HepG2 (cell line): ENCODE results near the gene PCNX4. TPM values are rescaled to one million over a fixed set of nuclear protein-coding genes. Genes with fewer than 3 reads are reported as not detected.

Source experiments
- ATAC-seq: fragments of 200-7000 bp; cut with Tn5 transposase; 3 replicates; pipeline ENCODE4 v1.9.1; 2020; ENCODE audit warnings: mild to moderate bottlenecking, moderate library complexity
- BruUV-seq: library from RNA; stranded (reverse); fragments of 400-500 nt; replicated peaks from 2 replicates; lab custom pipeline; 2021; lab: Mats Ljungman, UMichigan
- CTCF ChIA-PET: fragments of 300-600 bp; formaldehyde crosslinking; extraction: SDS; loops from one replicate; lab custom pipeline; 2021; ENCODE audit warnings: low total read pairs, inconsistent platforms, low intra/inter-chr PET ratio; lab: Yijun Ruan, JAX
- POLR2A ChIA-PET: fragments of 350-600 bp; sonication (Branson Sonifier 250); formaldehyde crosslinking; loops from one replicate; lab custom pipeline; 2020; ENCODE audit warnings: antibody characterized with exemption, inconsistent platforms; lab: Yijun Ruan, JAX
- DNase-seq: peaks from one replicate; pipeline ENCODE4 v3.0.0-alpha.2; 2015; ENCODE audit warnings: low spot score
- FAIRE-seq: peaks from 3 replicates; lab custom pipeline; 2011; peaks lifted over from hg19 to GRCh38; lab: Jason Lieb, UNC
- H2AFZ ChIP-seq: one replicate; pipeline ENCODE4 v1.6.1; 2011; ENCODE audit warnings: low read length, inconsistent platforms
- H3K27ac ChIP-seq: fragments of 300-600 bp; 3 replicates; pipeline ENCODE4 v1.8.0; 2011; ENCODE audit warnings: mixed run types, mild to moderate bottlenecking, mixed read lengths, low read length, inconsistent platforms; ENCODE audit not compliant: insufficient read depth; ENCODE audit errors: extremely low read length
- H3K27me3 ChIP-seq, 2 experiments: fragments of 200-600 bp in 1 of 2; 2 replicates in 1 of 2; 3 replicates in 1 of 2; pipeline versions ENCODE4 v1.6.0 to v1.8.0; 2011; ENCODE audit warnings: low read length in 2 of 2, mild to moderate bottlenecking in 2 of 2, moderate library complexity in 2 of 2, inconsistent platforms in 1 of 2; ENCODE audit not compliant: insufficient read depth in 2 of 2, control insufficient read depth in 1 of 2
- H3K36me3 ChIP-seq, 2 experiments: fragments of 200-600 bp in 1 of 2; replicated peaks in 1 of 2; 2 replicates in 1 of 2; 3 replicates in 1 of 2; pipeline versions ENCODE4 v1.5.1 to v1.8.0; 2011; ENCODE audit warnings: low read length in 2 of 2, inconsistent platforms in 1 of 2; ENCODE audit not compliant: insufficient read depth in 2 of 2, control insufficient read depth in 1 of 2
- H3K4me1 ChIP-seq: 2 replicates; pipeline ENCODE4 v1.5.1; 2012; ENCODE audit warnings: low read length, inconsistent platforms; ENCODE audit not compliant: insufficient read depth
- H3K4me2 ChIP-seq: 2 replicates; pipeline ENCODE4 v1.6.0; 2011; ENCODE audit warnings: low read depth, low read length, inconsistent platforms
- H3K4me3 ChIP-seq, 3 experiments: fragments of 200-600 bp in 1 of 3; sonication (generic), shearing (Covaris generic) in 1 of 3; replicated peaks in 1 of 3; 2 replicates each; pipeline ENCODE4 v1.5.1; 2011 to 2016; ENCODE audit warnings: low read length in 3 of 3, inconsistent platforms in 2 of 3, low read depth in 2 of 3, mild to moderate bottlenecking in 2 of 3, control low read depth in 1 of 3, mixed read lengths in 1 of 3; ENCODE audit not compliant: insufficient read depth in 1 of 3
- H3K79me2 ChIP-seq: one replicate; pipeline ENCODE4 v1.6.1; 2011; ENCODE audit warnings: low read length, inconsistent platforms; ENCODE audit not compliant: insufficient read depth
- H3K9ac ChIP-seq: 2 replicates; pipeline ENCODE4 v1.6.0; 2011; ENCODE audit warnings: mild to moderate bottlenecking, low read depth, low read length, inconsistent platforms; ENCODE audit not compliant: insufficient read depth
- H3K9me3 ChIP-seq: 2 replicates; pipeline ENCODE4 v1.5.1; 2012; ENCODE audit warnings: mild to moderate bottlenecking, low read length
- H4K20me1 ChIP-seq: 2 replicates; pipeline ENCODE4 v1.6.0; 2011; ENCODE audit warnings: inconsistent platforms, mild to moderate bottlenecking, low read length, moderate library complexity; ENCODE audit not compliant: insufficient read depth
- DNMT1 ChIP-seq: sonication (generic); formaldehyde crosslinking; IDR thresholded peaks from 2 replicates; pipeline ENCODE4 v1.5.1; 2020; ENCODE audit warnings: mild to moderate bottlenecking, missing genetic modification reagents
- DPF2 ChIP-seq: sonication (generic); formaldehyde crosslinking; IDR thresholded peaks from 2 replicates; pipeline ENCODE4 v1.4.0; 2020; ENCODE audit warnings: mild to moderate bottlenecking, low read depth, missing genetic modification reagents, borderline replicate concordance
- ISL2 ChIP-seq: sonication (generic); formaldehyde crosslinking; IDR thresholded peaks from 2 replicates; pipeline ENCODE4 v1.5.0; 2020; ENCODE audit warnings: missing genetic modification reagents
- MEF2D ChIP-seq: sonication (generic); formaldehyde crosslinking; IDR thresholded peaks from 2 replicates; pipeline ENCODE4 v1.5.1; 2020; ENCODE audit warnings: mild to moderate bottlenecking, missing genetic modification reagents
- MIXL1 ChIP-seq: IDR thresholded peaks from 2 replicates; pipeline ENCODE4 v1.6.1; 2016
- PLRG1 ChIP-seq: fragments of 450-650 bp; conservative IDR thresholded peaks from 2 replicates; pipeline ENCODE4 v1.6.1; 2016
- POLR2AphosphoS5 ChIP-seq: IDR thresholded peaks from 2 replicates; pipeline ENCODE4 v1.6.1; 2012; ENCODE audit warnings: low read depth, low read length
- REL ChIP-seq: sonication (generic); formaldehyde crosslinking; conservative IDR thresholded peaks from 2 replicates; pipeline ENCODE4 v1.8.0; 2022; ENCODE audit warnings: mild to moderate bottlenecking, missing genetic modification reagents, moderate library complexity
- YEATS4 ChIP-seq: sonication (generic); formaldehyde crosslinking; IDR thresholded peaks from 2 replicates; pipeline ENCODE4 v1.4.0; 2020; ENCODE audit warnings: missing genetic modification reagents, borderline replicate concordance
- ZBTB7A ChIP-seq: sonication (generic); formaldehyde crosslinking; IDR thresholded peaks from 2 replicates; pipeline ENCODE4 v1.8.0; 2022; ENCODE audit warnings: mild to moderate bottlenecking, missing genetic modification reagents
- ZNF24 ChIP-seq: fragments of 450-650 bp; IDR thresholded peaks from 2 replicates; pipeline ENCODE4 v1.6.1; 2017; ENCODE audit warnings: antibody characterized with exemption, mild to moderate bottlenecking
- ZNF263 ChIP-seq: sonication (generic); formaldehyde crosslinking; IDR thresholded peaks from 2 replicates; pipeline ENCODE4 v1.4.0; 2020; ENCODE audit warnings: missing genetic modification reagents
- WGBS: methylation state at CpG from one replicate; pipeline ENCODE4 v1.1.6; 2017; ENCODE audit warnings: low lambda C conversion rate; 5-methylcytosine and 5-hydroxymethylcytosine counted together
- in situ Hi-C: cut with HindIII; loops from 2 replicates; pipeline ENCODE4 v1.10.0; 2017; ENCODE audit warnings: low pct_unique_long_range_greater_than_20kb; ENCODE audit not compliant: extremely low pct_ligation_motif_present
- intact Hi-C: fragments of 100-400 bp; cut with micrococcal nuclease; formaldehyde crosslinking; loops from one replicate; pipeline ENCODE4 v1.10.0; 2022; ENCODE audit not compliant: unreplicated experiment
- polyA plus RNA-seq, 8 experiments: library from polyadenylated mRNA; depleted of rRNA in 3 of 8; stranded (reverse) in 7 of 8; unstranded in 1 of 8; fragments of >200 nt; fragmentation: Illumina TruSeq in 4 of 8; extraction: Trizol in 4 of 8; gene quantifications; 2 replicates each; pipeline versions ENCODE4 v1.2.1 to v1.2.3, GENCODE V29; 2011 to 2016; ENCODE audit warnings: low read depth in 4 of 8, missing spikeins in 1 of 8, mixed read lengths in 1 of 8; ENCODE audit not compliant: insufficient read depth in 1 of 8
- total RNA-seq, 5 experiments: library from RNA; depleted of rRNA; stranded (reverse); fragments of >200 nt; fragmentation: Illumina TruSeq; extraction: Trizol; gene quantifications; 2 replicates each; pipeline ENCODE4 v1.2.3, GENCODE V29; 2016; ENCODE audit warnings: low read depth in 1 of 5
- TF ChIP-seq, protein P1 (sequence below): sonication (generic); formaldehyde crosslinking; IDR thresholded peaks from 2 replicates; pipeline ENCODE4 v1.4.0; 2020; ENCODE audit warnings: missing genetic modification reagents
- TF ChIP-seq, protein P2 (sequence below): IDR thresholded peaks from 2 replicates; pipeline ENCODE4 v1.6.1; 2012; ENCODE audit warnings: low read length, improper control_type of control experiment
- TF ChIP-seq, protein P3 (sequence below): sonication (generic); formaldehyde crosslinking; IDR thresholded peaks from 2 replicates; pipeline ENCODE4 v1.8.0; 2022; ENCODE audit warnings: missing genetic modification reagents, mild to moderate bottlenecking, moderate library complexity, borderline replicate concordance
- TF ChIP-seq, protein P4 (sequence below): sonication (generic); formaldehyde crosslinking; IDR thresholded peaks from 2 replicates; pipeline ENCODE4 v1.5.1; 2020; ENCODE audit warnings: mild to moderate bottlenecking, missing genetic modification reagents, moderate library complexity

The PCNX4 gene
- total and polyA plus RNA-seq, 2 of the 13 experiments (the other 11 are each of a cell fraction or from before 2014, with no cell fraction given), result 28.6 to 43.0 TPM

DNA sequence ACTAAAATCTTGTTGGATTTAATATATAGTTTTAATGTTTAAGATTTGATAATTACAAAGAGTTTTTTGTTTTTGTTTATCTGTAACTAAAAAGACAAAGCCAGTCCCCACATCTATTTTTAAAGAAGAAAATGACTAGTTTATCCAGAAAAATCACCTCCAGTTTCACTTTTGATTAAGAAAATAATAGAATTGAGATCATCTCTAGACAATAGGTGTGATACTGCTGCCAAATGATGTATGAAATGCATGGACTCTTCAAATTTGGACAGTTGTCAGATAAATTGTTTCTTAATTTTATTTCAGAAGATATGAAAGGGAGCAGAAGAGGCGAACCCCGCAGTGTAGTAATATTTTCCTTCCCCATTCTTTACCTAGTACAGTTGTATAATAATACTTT, 20.0 kb downstream of the PCNX4 start:
- intact Hi-C loops, result no loop called here
- no peak for ATAC-seq
- TF ChIP-seq DPF2 (CRISPR knock-in tag) (no peak), ZBTB7A (no peak), DNMT1 (no peak), MEF2D (CRISPR knock-in tag) (no peak), REL (CRISPR knock-in tag) (no peak), POLR2AphosphoS5 (no peak), ZNF24 (no peak), ISL2 (CRISPR knock-in tag) (no peak), YEATS4 (no peak), ZNF263 (CRISPR knock-in tag) (no peak), MIXL1 (CRISPR knock-in tag) (no peak), PLRG1 (no peak)
- TF ChIP-seq, protein P1, sequence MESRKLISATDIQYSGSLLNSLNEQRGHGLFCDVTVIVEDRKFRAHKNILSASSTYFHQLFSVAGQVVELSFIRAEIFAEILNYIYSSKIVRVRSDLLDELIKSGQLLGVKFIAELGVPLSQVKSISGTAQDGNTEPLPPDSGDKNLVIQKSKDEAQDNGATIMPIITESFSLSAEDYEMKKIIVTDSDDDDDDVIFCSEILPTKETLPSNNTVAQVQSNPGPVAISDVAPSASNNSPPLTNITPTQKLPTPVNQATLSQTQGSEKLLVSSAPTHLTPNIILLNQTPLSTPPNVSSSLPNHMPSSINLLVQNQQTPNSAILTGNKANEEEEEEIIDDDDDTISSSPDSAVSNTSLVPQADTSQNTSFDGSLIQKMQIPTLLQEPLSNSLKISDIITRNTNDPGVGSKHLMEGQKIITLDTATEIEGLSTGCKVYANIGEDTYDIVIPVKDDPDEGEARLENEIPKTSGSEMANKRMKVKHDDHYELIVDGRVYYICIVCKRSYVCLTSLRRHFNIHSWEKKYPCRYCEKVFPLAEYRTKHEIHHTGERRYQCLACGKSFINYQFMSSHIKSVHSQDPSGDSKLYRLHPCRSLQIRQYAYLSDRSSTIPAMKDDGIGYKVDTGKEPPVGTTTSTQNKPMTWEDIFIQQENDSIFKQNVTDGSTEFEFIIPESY (CRISPR knock-in tag), result no peak
- TF ChIP-seq, protein P2, sequence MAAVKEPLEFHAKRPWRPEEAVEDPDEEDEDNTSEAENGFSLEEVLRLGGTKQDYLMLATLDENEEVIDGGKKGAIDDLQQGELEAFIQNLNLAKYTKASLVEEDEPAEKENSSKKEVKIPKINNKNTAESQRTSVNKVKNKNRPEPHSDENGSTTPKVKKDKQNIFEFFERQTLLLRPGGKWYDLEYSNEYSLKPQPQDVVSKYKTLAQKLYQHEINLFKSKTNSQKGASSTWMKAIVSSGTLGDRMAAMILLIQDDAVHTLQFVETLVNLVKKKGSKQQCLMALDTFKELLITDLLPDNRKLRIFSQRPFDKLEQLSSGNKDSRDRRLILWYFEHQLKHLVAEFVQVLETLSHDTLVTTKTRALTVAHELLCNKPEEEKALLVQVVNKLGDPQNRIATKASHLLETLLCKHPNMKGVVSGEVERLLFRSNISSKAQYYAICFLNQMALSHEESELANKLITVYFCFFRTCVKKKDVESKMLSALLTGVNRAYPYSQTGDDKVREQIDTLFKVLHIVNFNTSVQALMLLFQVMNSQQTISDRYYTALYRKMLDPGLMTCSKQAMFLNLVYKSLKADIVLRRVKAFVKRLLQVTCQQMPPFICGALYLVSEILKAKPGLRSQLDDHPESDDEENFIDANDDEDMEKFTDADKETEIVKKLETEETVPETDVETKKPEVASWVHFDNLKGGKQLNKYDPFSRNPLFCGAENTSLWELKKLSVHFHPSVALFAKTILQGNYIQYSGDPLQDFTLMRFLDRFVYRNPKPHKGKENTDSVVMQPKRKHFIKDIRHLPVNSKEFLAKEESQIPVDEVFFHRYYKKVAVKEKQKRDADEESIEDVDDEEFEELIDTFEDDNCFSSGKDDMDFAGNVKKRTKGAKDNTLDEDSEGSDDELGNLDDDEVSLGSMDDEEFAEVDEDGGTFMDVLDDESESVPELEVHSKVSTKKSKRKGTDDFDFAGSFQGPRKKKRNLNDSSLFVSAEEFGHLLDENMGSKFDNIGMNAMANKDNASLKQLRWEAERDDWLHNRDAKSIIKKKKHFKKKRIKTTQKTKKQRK, result no peak
- TF ChIP-seq, protein P3, sequence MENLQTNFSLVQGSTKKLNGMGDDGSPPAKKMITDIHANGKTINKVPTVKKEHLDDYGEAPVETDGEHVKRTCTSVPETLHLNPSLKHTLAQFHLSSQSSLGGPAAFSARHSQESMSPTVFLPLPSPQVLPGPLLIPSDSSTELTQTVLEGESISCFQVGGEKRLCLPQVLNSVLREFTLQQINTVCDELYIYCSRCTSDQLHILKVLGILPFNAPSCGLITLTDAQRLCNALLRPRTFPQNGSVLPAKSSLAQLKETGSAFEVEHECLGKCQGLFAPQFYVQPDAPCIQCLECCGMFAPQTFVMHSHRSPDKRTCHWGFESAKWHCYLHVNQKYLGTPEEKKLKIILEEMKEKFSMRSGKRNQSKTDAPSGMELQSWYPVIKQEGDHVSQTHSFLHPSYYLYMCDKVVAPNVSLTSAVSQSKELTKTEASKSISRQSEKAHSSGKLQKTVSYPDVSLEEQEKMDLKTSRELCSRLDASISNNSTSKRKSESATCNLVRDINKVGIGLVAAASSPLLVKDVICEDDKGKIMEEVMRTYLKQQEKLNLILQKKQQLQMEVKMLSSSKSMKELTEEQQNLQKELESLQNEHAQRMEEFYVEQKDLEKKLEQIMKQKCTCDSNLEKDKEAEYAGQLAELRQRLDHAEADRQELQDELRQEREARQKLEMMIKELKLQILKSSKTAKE (CRISPR knock-in tag), result no peak
- TF ChIP-seq, protein P4, sequence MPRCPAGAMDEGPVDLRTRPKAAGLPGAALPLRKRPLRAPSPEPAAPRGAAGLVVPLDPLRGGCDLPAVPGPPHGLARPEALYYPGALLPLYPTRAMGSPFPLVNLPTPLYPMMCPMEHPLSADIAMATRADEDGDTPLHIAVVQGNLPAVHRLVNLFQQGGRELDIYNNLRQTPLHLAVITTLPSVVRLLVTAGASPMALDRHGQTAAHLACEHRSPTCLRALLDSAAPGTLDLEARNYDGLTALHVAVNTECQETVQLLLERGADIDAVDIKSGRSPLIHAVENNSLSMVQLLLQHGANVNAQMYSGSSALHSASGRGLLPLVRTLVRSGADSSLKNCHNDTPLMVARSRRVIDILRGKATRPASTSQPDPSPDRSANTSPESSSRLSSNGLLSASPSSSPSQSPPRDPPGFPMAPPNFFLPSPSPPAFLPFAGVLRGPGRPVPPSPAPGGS (CRISPR knock-in tag), result no peak
- Histone ChIP-seq H4K20me1 (no peaks in the 10 kb centered on the region), H3K9ac (no peak overlapping the region), H3K4me1 (no peaks in the 10 kb centered on the region), H3K27ac (no peak overlapping the region), H3K4me3 (no peak overlapping the region), H2AFZ (no peak overlapping the region), H3K4me2 (no peak overlapping the region), H3K79me2 (peaks cover 11% of the 10 kb centered on the region), H3K9me3 (no peaks in the 10 kb centered on the region), H3K27me3 (no peaks in the 10 kb centered on the region), H3K36me3 (peaks cover 8 to 37% of the 10 kb centered on the region in 2 experiments; a peak in 4 of 5 replicates)
- ChIA-PET POLR2A (no interaction called here), CTCF (no interaction called here)
- WGBS, result 96% methylated on average over 2 of the region's 2 CpGs
- BruUV-seq, result no TSS peak
- in situ Hi-C loops, result no loop called here
- no peak for FAIRE-seq
- DNase-seq, result no peak
